Uterus (tissue), 2 donors: Measurements from ENCODE around the gene C11orf98.

ENCODE experiments used
- CTCF ChIP-seq, 4 experiments: fragments of 200-600 bp in 2 of 4; fragments of 450-650 bp in 2 of 4; sonication (generic) in 2 of 4; IDR thresholded peaks; one replicate each; pipeline ENCODE4 v1.5.1; 2016 to 2019; ENCODE audit warnings: antibody characterized with exemption in 4 of 4, mild to moderate bottlenecking in 2 of 4, moderate library complexity in 1 of 4
- POLR2A ChIP-seq, 2 donors: fragments of 450-650 bp; IDR thresholded peaks; one replicate each; pipeline ENCODE4 v1.6.1; 2016; ENCODE audit warnings: antibody characterized with exemption in 2 of 2, mild to moderate bottlenecking in 1 of 2, moderate library complexity in 1 of 2

DNA sequence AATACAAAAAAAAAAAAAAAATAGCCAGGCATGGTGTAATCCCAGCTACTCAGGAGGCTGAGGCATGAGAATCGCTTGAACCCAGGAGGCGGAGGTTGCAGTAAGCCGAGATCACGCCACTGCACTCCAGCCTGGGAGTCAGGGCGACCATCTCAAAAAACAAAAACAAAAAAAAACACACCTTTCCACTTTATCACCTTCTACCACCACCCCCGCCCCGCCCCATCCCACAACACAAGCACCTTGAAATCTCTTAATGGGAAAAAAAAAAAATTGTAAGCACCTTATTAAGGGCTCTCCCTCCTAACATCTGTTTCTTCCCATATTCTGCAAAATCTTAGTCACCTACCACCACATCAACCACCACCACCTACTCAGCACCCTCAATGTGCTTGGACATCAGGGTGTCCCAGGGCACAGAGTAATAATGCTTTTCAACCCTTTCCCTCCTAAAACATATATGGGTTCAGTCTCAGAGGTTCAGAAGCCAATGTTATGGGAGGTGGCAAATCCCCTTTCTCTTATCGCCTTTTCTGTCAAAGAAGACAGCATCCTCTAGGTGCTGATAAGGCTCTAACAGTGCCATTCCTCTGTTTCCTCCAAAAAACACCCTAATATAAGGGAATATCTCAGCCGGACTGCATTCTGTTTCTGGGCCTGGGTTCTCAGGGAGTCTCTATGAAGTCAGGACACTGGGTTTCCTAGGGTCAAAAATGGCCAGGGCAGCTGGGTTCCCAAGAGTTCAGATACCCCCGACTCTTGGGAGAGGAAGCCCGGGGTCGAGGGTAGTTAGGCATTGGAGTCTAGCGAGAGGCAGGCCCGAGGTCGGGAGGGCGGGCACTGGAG lies 12.6 kb downstream of the C11orf98 start:
- TF ChIP-seq CTCF (IDR thresholded peaks at IDR 0.05) (no peak), POLR2A (IDR thresholded peaks at IDR 0.05) (no peak)
